SK-N-SH (cell line): Measurements from ENCODE around the gene PLAGL2. TPM values are rescaled to one million over a fixed set of nuclear protein-coding genes. Genes with fewer than 3 reads are reported as not detected.

ENCODE experiments used
- CTCF ChIA-PET: fragments of 300-600, 350-600 bp; formaldehyde crosslinking; extraction: SDS; loops from one replicate; lab custom pipeline; 2021; lab: Yijun Ruan, JAX
- POLR2A ChIA-PET: fragments of 350-600 bp; sonication (Branson Sonifier 250); formaldehyde crosslinking; extraction: SDS; loops from one replicate; lab custom pipeline; 2020; ENCODE audit warnings: antibody characterized with exemption, inconsistent platforms; lab: Yijun Ruan, JAX
- DNase-seq: peaks from one replicate; pipeline ENCODE4 v3.0.0; 2012
- H2AFZ ChIP-seq: fragments of 200-600 bp; sonication (generic); 2 replicates; pipeline ENCODE4 v1.8.1; 2016; ENCODE audit warnings: antibody characterized with exemption, mild to moderate bottlenecking, low read depth
- H3F3A ChIP-seq: fragments of 200-600 bp; sonication (generic); replicated peaks from 2 replicates; pipeline ENCODE3; 2016; ENCODE audit warnings: antibody characterized with exemption, mild to moderate bottlenecking; ENCODE audit not compliant: insufficient read depth
- H3K27ac ChIP-seq, 2 experiments: fragments of 200-500 bp in 1 of 2; fragments of 200-600 bp in 1 of 2; sonication (Bioruptor generic) in 1 of 2; sonication (generic), shearing (Covaris generic) in 1 of 2; 2 replicates each; pipeline versions ENCODE4 v1.5.1 to v1.6.1; 2014 to 2016; ENCODE audit warnings: low read depth in 2 of 2, inconsistent platforms in 1 of 2, low read length in 1 of 2, mild to moderate bottlenecking in 1 of 2, mixed read lengths in 1 of 2
- H3K27me3 ChIP-seq: fragments of 200-600 bp; sonication (generic), shearing (Covaris generic); 2 replicates; pipeline ENCODE4 v1.6.1; 2016; ENCODE audit warnings: mixed run types; ENCODE audit not compliant: insufficient read depth
- H3K36me3 ChIP-seq, 2 experiments: fragments of 200-500 bp in 1 of 2; fragments of 200-600 bp in 1 of 2; sonication (Bioruptor generic) in 1 of 2; sonication (generic) in 1 of 2; replicated peaks in 1 of 2; 2 replicates each; pipeline versions ENCODE3 to v1.5.1; 2014 to 2016; ENCODE audit warnings: low read length in 1 of 2, mild to moderate bottlenecking in 1 of 2; ENCODE audit not compliant: insufficient read depth in 2 of 2, control insufficient read depth in 1 of 2
- H3K4me1 ChIP-seq, 2 experiments: fragments of 200-500 bp in 1 of 2; fragments of 200-600 bp in 1 of 2; sonication (Bioruptor generic) in 1 of 2; sonication (generic), shearing (Covaris generic) in 1 of 2; 2 replicates each; pipeline versions ENCODE4 v1.5.1 to v1.6.1; 2014 to 2016; ENCODE audit warnings: low read depth in 1 of 2, low read length in 1 of 2, mixed run types in 1 of 2; ENCODE audit not compliant: insufficient read depth in 2 of 2, control insufficient read depth in 1 of 2
- H3K4me2 ChIP-seq: fragments of 200-600 bp; sonication (generic), shearing (Covaris generic); 2 replicates; pipeline ENCODE4 v1.6.1; 2017; ENCODE audit warnings: mixed run types
- H3K4me3 ChIP-seq, 2 experiments: fragments of 200-500 bp in 1 of 2; fragments of 200-600 bp in 1 of 2; sonication (Bioruptor generic) in 1 of 2; sonication (generic), shearing (Covaris generic) in 1 of 2; 2 replicates each; pipeline versions ENCODE4 v1.5.1 to v1.8.1; 2014 to 2016; ENCODE audit warnings: low read depth in 2 of 2, inconsistent platforms in 1 of 2, low read length in 1 of 2, mild to moderate bottlenecking in 1 of 2, mixed read lengths in 1 of 2, moderate library complexity in 1 of 2
- H3K79me2 ChIP-seq: fragments of 200-600 bp; sonication (generic); 2 replicates; pipeline ENCODE4 v1.8.1; 2017; ENCODE audit warnings: mild to moderate bottlenecking; ENCODE audit not compliant: insufficient read depth
- H3K9ac ChIP-seq: fragments of 200-600 bp; sonication (generic); 2 replicates; pipeline ENCODE4 v1.6.1; 2017; ENCODE audit warnings: mixed run types
- H3K9me2 ChIP-seq: fragments of 200-600 bp; sonication (generic); 2 replicates; pipeline ENCODE4 v1.6.1; 2017; ENCODE audit warnings: mixed run types
- H3K9me3 ChIP-seq: fragments of 200-600 bp; sonication (generic); 2 replicates; pipeline ENCODE4 v1.6.1; 2017; ENCODE audit warnings: mixed run types, mild to moderate bottlenecking, moderate library complexity
- H4K20me1 ChIP-seq: fragments of 200-600 bp; sonication (generic); 2 replicates; pipeline ENCODE4 v1.6.1; 2017; ENCODE audit warnings: mild to moderate bottlenecking, mixed run types; ENCODE audit not compliant: insufficient read depth
- ELF1 ChIP-seq: IDR thresholded peaks from 2 replicates; pipeline ENCODE4 v1.4.0; 2012
- EZH2phosphoT487 ChIP-seq: fragments of 200-600 bp; sonication (generic); IDR thresholded peaks from 2 replicates; pipeline ENCODE4 v1.6.1; 2017; ENCODE audit warnings: low read depth, mixed run types, mild to moderate bottlenecking, antibody characterized with exemption, moderate library complexity, borderline replicate concordance
- FOSL2 ChIP-seq: IDR thresholded peaks from 2 replicates; pipeline ENCODE4 v1.4.0; 2012; ENCODE audit warnings: low read depth, mild to moderate bottlenecking, moderate library complexity, borderline replicate concordance
- FOXJ3 ChIP-seq: sonication (generic); formaldehyde crosslinking; IDR thresholded peaks from 2 replicates; pipeline ENCODE4 v1.5.1; 2020; ENCODE audit warnings: mild to moderate bottlenecking, missing genetic modification reagents
- FOXM1 ChIP-seq: IDR thresholded peaks from 2 replicates; pipeline ENCODE4 v1.4.0; 2012; ENCODE audit warnings: low read depth, mild to moderate bottlenecking
- GABPA ChIP-seq: IDR thresholded peaks from 2 replicates; pipeline ENCODE4 v1.4.0; 2012; ENCODE audit warnings: low read depth, mild to moderate bottlenecking
- JUND ChIP-seq: IDR thresholded peaks from 2 replicates; pipeline ENCODE4 v1.4.0; 2012
- MAX ChIP-seq: IDR thresholded peaks from 2 replicates; pipeline ENCODE4 v1.4.0; 2012; ENCODE audit warnings: low read depth
- NFIC ChIP-seq: IDR thresholded peaks from 2 replicates; pipeline ENCODE4 v1.4.0; 2012; ENCODE audit warnings: borderline replicate concordance
- PBX3 ChIP-seq: IDR thresholded peaks from 2 replicates; pipeline ENCODE4; 2012
- POLR2AphosphoS5 ChIP-seq: IDR thresholded peaks from 2 replicates; pipeline ENCODE4 v1.6.1; 2012; ENCODE audit warnings: low read depth, low read length
- RAD21 ChIP-seq: IDR thresholded peaks from 2 replicates; pipeline ENCODE4 v1.6.1; 2012; ENCODE audit warnings: mild to moderate bottlenecking, low read length
- RXRA ChIP-seq: IDR thresholded peaks from 2 replicates; pipeline ENCODE4 v1.4.0; 2012; ENCODE audit warnings: low read depth, mild to moderate bottlenecking, borderline replicate concordance
- SIN3A ChIP-seq: IDR thresholded peaks from 2 replicates; pipeline ENCODE4 v1.6.1; 2012; ENCODE audit warnings: low read depth, mild to moderate bottlenecking, low read length, moderate library complexity, borderline replicate concordance
- SMC3 ChIP-seq: IDR thresholded peaks from 2 replicates; pipeline ENCODE4 v1.6.1; 2012; ENCODE audit warnings: low read depth, low read length, improper control_type of control experiment
- TAF1 ChIP-seq: IDR thresholded peaks from 2 replicates; pipeline ENCODE4 v1.6.1; 2012; ENCODE audit warnings: low read depth, mild to moderate bottlenecking, low read length, moderate library complexity, borderline replicate concordance
- TEAD4 ChIP-seq: IDR thresholded peaks from 2 replicates; pipeline ENCODE4 v1.4.0; 2012; ENCODE audit warnings: mild to moderate bottlenecking, borderline replicate concordance; ENCODE audit not compliant: insufficient read depth
- USF1 ChIP-seq: IDR thresholded peaks from 2 replicates; pipeline ENCODE4 v1.4.0; 2012; ENCODE audit warnings: low read depth, borderline replicate concordance
- USF2 ChIP-seq: fragments of 150-350 bp; IDR thresholded peaks from 2 replicates; pipeline ENCODE4 v1.6.1; 2017; ENCODE audit warnings: antibody characterized with exemption, low read length, low read depth, borderline replicate concordance
- YY1 ChIP-seq: IDR thresholded peaks from 2 replicates; pipeline ENCODE4 v1.4.0; 2012; ENCODE audit warnings: low read depth, mild to moderate bottlenecking
- WGBS: methylation state at CpG from one replicate; pipeline ENCODE4 v1.1.6; 2017; ENCODE audit warnings: low lambda C conversion rate; 5-methylcytosine and 5-hydroxymethylcytosine counted together
- polyA plus RNA-seq, 3 experiments: library from polyadenylated mRNA; depleted of rRNA; stranded (reverse); fragments of >200 nt; gene quantifications; 2 replicates each; pipeline ENCODE4 v1.2.3, GENCODE V29; 2012

Gene PLAGL2
- polyA plus RNA-seq, 1 of the 3 experiments (the other 2 are of a cell fraction) = 4.0 TPM

- POLR2A ChIA-PET = no interaction called here
- no peak overlapping the region for H2AFZ ChIP-seq
- peaks cover 0 to 3% of the 10 kb centered on the region in 2 experiments; a peak in 1 of 4 replicates for H3K4me1 ChIP-seq
- no peaks in the 10 kb centered on the region for H3K36me3 ChIP-seq
- H3K9ac ChIP-seq = no peak overlapping the region
- no peak overlapping the region for H3K4me2 ChIP-seq
- no peaks in the 10 kb centered on the region for H3F3A ChIP-seq
- no peaks in the 10 kb centered on the region for H3K27me3 ChIP-seq
- no peak overlapping the region for H3K4me3 ChIP-seq
- H3K9me3 ChIP-seq = no peaks in the 10 kb centered on the region
- DNase-seq = no peak
- no peak for TF ChIP-seq GABPA
- no peak for TF ChIP-seq JUND
- TF ChIP-seq NFIC = no peak
- TF ChIP-seq EZH2phosphoT487 = no peak
- no peak for TF ChIP-seq USF2
- TF ChIP-seq FOXM1 = no peak
- TF ChIP-seq ELF1 = no peak
- TF ChIP-seq MAX = no peak
- TF ChIP-seq SIN3A = no peak
- WGBS = 93% methylated on average over 6 of the region's 6 CpGs
- no peaks in the 10 kb centered on the region for H3K9me2 ChIP-seq
- H4K20me1 ChIP-seq = no peaks in the 10 kb centered on the region
- H3K27ac ChIP-seq = no peak overlapping the region
- CTCF ChIA-PET = no interaction called here
- H3K79me2 ChIP-seq = no peaks in the 10 kb centered on the region
Observed at GRCh38 chr20:32244150-32244823, 36.7 kb upstream of the PLAGL2 start.

- Histone ChIP-seq H4K20me1 (no peaks in the 10 kb centered on the region), H3F3A (no peaks in the 10 kb centered on the region), H3K4me3 (no peak overlapping the region), H3K4me1 (peaks cover 0 to 3% of the 10 kb centered on the region in 2 experiments; a peak in 1 of 4 replicates), H3K27me3 (no peaks in the 10 kb centered on the region), H3K9me3 (no peaks in the 10 kb centered on the region), H2AFZ (no peak overlapping the region), H3K4me2 (no peak overlapping the region), H3K9me2 (no peaks in the 10 kb centered on the region), H3K79me2 (no peaks in the 10 kb centered on the region), H3K27ac (no peak overlapping the region), H3K36me3 (no peaks in the 10 kb centered on the region), H3K9ac (no peak overlapping the region)
- TF ChIP-seq SIN3A = no peak
- TF ChIP-seq NFIC = no peak
- no peak for TF ChIP-seq YY1
- TF ChIP-seq GABPA = no peak
- no peak for TF ChIP-seq USF2
- no peak for TF ChIP-seq RAD21
- no peak for TF ChIP-seq MAX
- TF ChIP-seq RXRA = no peak
- TF ChIP-seq FOSL2 = no peak
- TF ChIP-seq ELF1 = no peak
- no peak for TF ChIP-seq PBX3
- no peak for TF ChIP-seq USF1
- no peak for TF ChIP-seq SMC3
- no peak for TF ChIP-seq FOXJ3 (CRISPR knock-in tag)
- TF ChIP-seq JUND = no peak
- no peak for TF ChIP-seq TAF1
- no peak for TF ChIP-seq POLR2AphosphoS5
- TF ChIP-seq EZH2phosphoT487 = no peak
- no peak for TF ChIP-seq TEAD4
- 86% methylated on average over 4 of the region's 4 CpGs for WGBS
- POLR2A ChIA-PET = no interaction called here
- CTCF ChIA-PET = interaction anchor here (0.7 kb wide), 1 partner anchor 424 kb away, joined by 3 read pairs; no protein-coding TSS in a partner anchor
- no peak for DNase-seq
Observed at GRCh38 chr20:32241807-32242206, 34.3 kb upstream of the PLAGL2 start.
